H1 (cell line): Measurements from ENCODE around the gene COL6A5.

Source experiments
- CTCF ChIP-seq, 3 experiments: IDR thresholded peaks; 1 replicate in 2 of 3; 2 replicates in 1 of 3; pipeline versions ENCODE4 v1.5.1 to v1.6.1; 2011; ENCODE audit warnings: low read length in 3 of 3, mild to moderate bottlenecking in 3 of 3, inconsistent platforms in 2 of 3, low read depth in 1 of 3, moderate library complexity in 1 of 3; ENCODE audit not compliant: insufficient read depth in 1 of 3; ENCODE audit errors: control extremely low read depth in 1 of 3
- EP300 ChIP-seq, 2 experiments: IDR thresholded peaks; 1 replicate in 1 of 2; 2 replicates in 1 of 2; pipeline ENCODE4 v1.6.1; 2011 to 2012; ENCODE audit warnings: low read depth in 2 of 2, low read length in 2 of 2, mild to moderate bottlenecking in 2 of 2, borderline replicate concordance in 1 of 2, inconsistent platforms in 1 of 2, moderate library complexity in 1 of 2
- EZH2 ChIP-seq: fragments of 200-600 bp; sonication (generic); IDR thresholded peaks from 2 replicates; pipeline ENCODE4 v1.7.1; 2012; ENCODE audit warnings: low read depth, mild to moderate bottlenecking, moderate library complexity, low read length, inconsistent platforms; ENCODE audit not compliant: severe bottlenecking
- HDAC2 ChIP-seq, 2 experiments: fragments of 300-600 bp in 1 of 2; sonication (generic) in 1 of 2; IDR thresholded peaks; 2 replicates each; pipeline ENCODE4 v1.6.1; 2011 to 2012; ENCODE audit warnings: low read depth in 2 of 2, low read length in 2 of 2, mild to moderate bottlenecking in 2 of 2, moderate library complexity in 2 of 2, borderline replicate concordance in 1 of 2, inconsistent platforms in 1 of 2
- MAX ChIP-seq: IDR thresholded peaks from 2 replicates; pipeline ENCODE4 v1.6.1; 2012; ENCODE audit warnings: inconsistent platforms
- POLR2A ChIP-seq, 2 experiments: IDR thresholded peaks; 1 replicate in 1 of 2; 2 replicates in 1 of 2; pipeline ENCODE4 v1.6.1; 2011; ENCODE audit warnings: low read depth in 2 of 2, low read length in 2 of 2, mild to moderate bottlenecking in 2 of 2; ENCODE audit errors: control extremely low read depth in 1 of 2
- SP2 ChIP-seq: IDR thresholded peaks from 2 replicates; pipeline ENCODE4 v1.6.1; 2012; ENCODE audit warnings: mild to moderate bottlenecking, low read length, inconsistent platforms
- ZNF274 ChIP-seq: IDR thresholded peaks from 2 replicates; pipeline ENCODE4 v1.7.0; 2012; ENCODE audit warnings: low read length, borderline replicate concordance; ENCODE audit errors: extremely low read depth

- no peak for TF ChIP-seq CTCF (IDR thresholded peaks at IDR 0.05; ENCODE audit: control extremely low read depth in 1 of 3, insufficient read depth in 1 of 3, low read depth in 1 of 3, low read length in 3 of 3)
- TF ChIP-seq HDAC2 (IDR thresholded peaks at IDR 0.05; ENCODE audit: borderline replicate concordance in 1 of 2, low read depth in 2 of 2, low read length in 2 of 2), result no peak
- TF ChIP-seq SP2, result no peak
- TF ChIP-seq POLR2A (IDR thresholded peaks at IDR 0.05; ENCODE audit: control extremely low read depth in 1 of 2, low read depth in 2 of 2, low read length in 2 of 2), result no peak
- no peak for TF ChIP-seq EP300 (IDR thresholded peaks at IDR 0.05; ENCODE audit: borderline replicate concordance in 1 of 2, low read depth in 2 of 2, low read length in 2 of 2)
- TF ChIP-seq MAX, result no peak
- no peak for TF ChIP-seq ZNF274
- TF ChIP-seq EZH2, result no peak
Observed at GRCh38 chr3:130420466-130420865, 75.0 kb downstream of the COL6A5 start.
